ENCODE measurements around the gene PLEKHN1.

GRCh38 chr1:1006305-1007159, 40.2 kb downstream of the PLEKHN1 start:
- TF ChIP-seq CTCF (conservative IDR thresholded peaks at IDR 0.05; ENCODE audit: low read depth, low read length) (no peak), POLR2A (IDR thresholded peaks at IDR 0.05; ENCODE audit: low read depth, low read length) (no peak), RFX5 (IDR thresholded peaks at IDR 0.05; ENCODE audit: low read depth, low read length) (no peak), RCOR1 (IDR thresholded peaks at IDR 0.05; ENCODE audit: insufficient replicate concordance, low read length) (no peak), BHLHE40 (IDR thresholded peaks at IDR 0.05; ENCODE audit: low read depth, low read length) (no peak), USF2 (IDR thresholded peaks at IDR 0.05; ENCODE audit: low read depth, low read length) (no peak), NFE2L2 (IDR thresholded peaks at IDR 0.05; ENCODE audit: low read depth, low read length) (no peak), SMC3 (IDR thresholded peaks at IDR 0.05; ENCODE audit: low read depth, low read length) (no peak), MAZ (IDR thresholded peaks at IDR 0.05; ENCODE audit: borderline replicate concordance, low read depth, low read length) (no peak), CEBPB (IDR thresholded peaks at IDR 0.05; ENCODE audit: low read depth, low read length) (no peak), MAFK (IDR thresholded peaks at IDR 0.05; ENCODE audit: low read depth, low read length) (no peak), FOS (IDR thresholded peaks at IDR 0.05; ENCODE audit: low read depth, low read length) (no peak), RAD21 (IDR thresholded peaks at IDR 0.05; ENCODE audit: low read length) (no peak), CHD1 (IDR thresholded peaks at IDR 0.05; ENCODE audit: low read depth, low read length) (no peak)
